ENCODE measurements around the gene SPAG9.

SPAG9 gene

DNA sequence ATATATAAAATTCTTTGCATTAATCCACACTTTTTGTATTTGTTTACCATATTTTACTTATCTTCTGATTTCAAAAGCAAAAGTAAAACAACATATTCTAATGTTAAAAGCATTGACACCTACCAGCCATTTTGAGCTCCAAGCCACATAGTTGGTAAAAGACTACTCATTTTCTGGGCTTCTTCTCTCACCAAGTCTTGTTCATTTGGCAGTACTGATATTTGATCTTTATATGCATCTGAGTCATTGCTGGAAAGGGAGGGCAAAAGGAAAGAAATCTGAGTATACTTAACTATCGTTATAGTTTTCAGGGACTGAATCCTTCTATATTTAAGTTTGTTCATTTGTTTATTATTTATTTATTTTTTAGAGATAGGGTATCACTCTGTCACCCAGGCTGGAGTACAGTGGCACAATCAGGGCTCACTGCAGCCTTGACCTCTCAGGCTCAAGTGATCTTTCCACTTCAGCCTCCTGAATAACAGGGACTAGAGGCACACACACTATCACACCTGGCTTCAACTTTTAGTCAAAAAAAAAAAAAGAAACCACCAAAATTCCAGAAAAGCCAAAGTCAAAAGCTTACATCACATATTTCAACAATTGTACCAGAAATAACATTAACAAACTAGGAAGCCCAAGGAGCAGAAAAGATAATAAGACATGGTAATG is 133.5 kb downstream of the SPAG9 start:
- DNase-seq (ENCODE audit: low read depth in 2 of 2), result no peak

DNA sequence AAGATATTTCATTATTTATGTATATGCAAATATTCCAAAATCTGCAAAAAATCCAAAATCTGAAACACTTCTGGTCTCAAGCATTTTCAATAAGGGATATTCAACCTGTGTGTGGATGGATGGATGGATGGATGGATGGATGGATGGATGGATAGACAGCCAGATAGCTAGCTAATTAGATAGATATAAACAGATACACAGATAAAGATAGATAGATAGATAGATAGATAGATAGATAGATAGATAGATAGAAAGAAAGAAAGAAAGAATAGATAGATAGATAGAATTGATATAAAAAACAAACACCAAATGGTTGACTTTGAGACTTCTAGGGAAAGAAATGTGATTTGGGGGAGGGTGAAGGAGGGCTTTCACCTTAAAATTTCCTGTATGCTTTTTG is 139.4 kb downstream of the SPAG9 start:
- DNase-seq (ENCODE audit: low read depth in 2 of 2), result no peak

DNA sequence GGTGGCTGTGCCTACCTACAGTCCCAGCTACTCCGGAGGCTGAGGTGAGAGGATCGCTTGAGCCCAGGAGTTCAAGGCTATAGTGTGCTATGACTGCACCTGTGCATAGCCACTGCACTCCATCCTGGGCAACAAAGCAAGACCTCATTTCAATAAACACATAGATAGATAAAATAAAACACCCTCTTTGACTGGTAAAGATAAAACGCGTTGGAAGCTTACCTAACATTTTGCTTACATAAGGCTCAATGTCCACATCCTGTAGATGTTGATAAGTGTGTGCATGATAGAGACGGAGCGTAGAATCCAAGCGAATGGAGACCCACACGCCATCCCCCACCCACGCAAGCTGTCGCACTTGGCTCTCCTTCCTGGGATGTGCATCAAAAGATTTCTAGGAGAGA is 141.1 kb downstream of the SPAG9 start:
- DNase-seq (ENCODE audit: low read depth in 2 of 2), result no peak

DNA sequence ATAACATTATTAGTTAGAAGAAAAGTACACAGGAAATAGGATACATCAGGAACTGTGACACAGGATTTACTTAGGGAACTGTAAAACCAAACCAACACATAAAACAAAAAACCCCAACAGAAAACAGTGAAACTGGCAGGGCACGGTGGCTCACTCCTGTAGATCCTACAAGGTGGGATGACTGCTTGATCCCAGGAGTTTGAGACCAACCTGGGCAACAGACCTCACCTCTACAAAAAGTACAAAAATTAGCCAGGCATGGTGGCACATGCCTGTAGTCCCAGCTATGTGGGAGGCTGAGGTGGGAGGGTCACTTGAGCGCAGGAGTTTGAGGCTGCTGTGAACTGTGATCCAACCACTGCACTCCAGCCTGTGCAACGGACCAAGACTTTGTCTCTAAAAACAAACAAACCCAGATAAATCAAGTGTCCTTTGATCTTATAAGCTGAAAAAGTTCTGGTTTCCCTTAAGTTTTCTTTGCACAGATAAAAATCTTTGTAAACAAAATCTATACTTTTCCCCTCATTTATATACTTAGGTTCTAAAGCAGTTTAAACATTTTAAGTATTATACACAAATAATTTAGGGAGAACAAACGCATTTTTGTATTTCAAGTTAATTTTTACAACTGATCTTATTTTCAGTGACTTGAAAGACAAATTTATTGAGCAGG is 143.0 kb downstream of the SPAG9 start:
- no peak for DNase-seq (ENCODE audit: low read depth in 2 of 2)

DNA sequence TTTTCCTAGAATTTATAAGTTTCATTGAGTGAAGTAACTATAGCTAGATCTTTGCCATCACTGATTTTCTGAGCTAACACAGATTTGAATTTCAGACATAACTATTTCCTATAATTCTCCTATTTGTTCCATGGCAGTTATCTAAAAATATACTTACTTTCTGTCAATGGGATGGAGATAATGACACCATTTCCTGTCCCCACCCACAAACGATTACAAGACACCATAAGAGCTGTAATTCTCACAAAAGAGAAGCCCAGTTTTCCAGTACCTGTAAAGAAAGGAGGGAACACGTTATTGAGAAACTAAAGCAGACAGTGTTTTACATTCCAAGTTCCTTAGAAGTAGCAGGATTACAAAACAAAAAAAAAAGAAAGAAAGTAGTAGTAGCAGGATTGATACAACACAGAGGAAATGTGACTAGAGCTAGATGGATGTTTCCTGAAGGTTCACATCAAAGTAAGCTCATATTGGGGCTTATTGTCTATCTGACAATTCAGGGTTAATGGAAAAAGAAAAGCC is 143.7 kb downstream of the SPAG9 start:
- no peak for DNase-seq (ENCODE audit: low read depth in 2 of 2)

DNA sequence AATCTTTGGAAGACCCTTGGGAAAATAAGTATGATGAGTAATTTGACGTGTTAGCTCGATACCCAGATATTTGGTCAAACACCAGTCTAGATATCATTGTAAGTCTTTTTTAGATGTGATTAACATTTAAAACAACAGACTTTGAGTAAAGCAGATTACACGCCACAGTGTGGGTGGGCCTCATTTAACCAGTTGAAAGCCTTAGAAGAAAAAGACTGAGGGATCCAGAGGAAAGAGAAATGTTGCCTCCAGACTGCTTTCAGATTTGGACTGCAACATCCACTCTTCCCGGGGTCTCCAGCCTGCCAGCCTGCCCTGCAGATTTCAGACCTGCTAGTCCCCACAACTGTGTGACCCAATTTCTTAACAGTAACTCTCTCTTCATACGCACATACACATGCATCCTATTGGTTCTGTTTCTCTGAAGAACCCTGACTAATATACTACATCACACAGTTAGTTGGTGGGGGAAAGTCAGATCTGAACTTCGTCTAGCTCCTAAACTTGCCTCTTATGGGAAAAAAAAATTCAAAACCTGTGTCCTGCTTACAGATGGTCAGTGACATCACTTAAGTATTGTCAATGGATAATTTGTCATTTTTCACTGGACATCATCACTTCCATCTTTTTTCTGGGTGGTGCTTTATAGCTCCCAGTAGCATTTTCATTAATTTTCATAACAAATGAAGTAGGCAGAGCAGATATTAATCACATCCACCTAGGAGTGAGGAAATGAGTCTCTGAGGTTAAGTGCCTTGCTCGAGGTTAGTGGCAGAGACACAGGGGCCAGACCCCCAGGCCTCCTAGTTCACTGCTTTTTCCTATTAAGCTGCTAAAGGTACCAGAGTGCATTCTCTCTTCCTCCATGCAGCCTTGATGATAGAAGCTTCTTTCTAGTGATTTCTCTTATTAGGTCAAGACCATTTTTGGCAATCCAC is 146.8 kb downstream of the SPAG9 start:
- no peak for DNase-seq (ENCODE audit: low read depth in 2 of 2)

- no peak for DNase-seq (ENCODE audit: low read depth in 2 of 2)
Observed at GRCh38 chr17:50972577-50972976, 148.1 kb downstream of the SPAG9 start.

DNA sequence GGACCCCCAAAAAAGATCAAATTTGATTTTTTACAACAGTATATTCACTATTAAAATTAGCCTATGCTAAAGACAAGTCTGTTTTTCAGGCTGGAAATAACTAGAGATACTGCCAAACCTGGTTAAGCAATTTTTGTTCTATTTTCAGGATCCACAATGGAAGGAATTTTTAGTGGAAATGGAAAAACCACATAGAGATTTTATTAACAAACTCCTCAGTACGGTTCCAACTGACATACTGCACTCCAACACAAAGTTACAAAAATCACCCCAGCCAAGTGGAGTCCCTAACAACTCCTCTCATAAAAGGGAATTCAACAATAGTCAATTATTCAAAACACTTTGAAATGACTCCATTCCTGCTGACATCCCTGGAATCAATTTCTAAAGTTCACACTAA is 152.9 kb downstream of the SPAG9 start:
- peak in 1 of 2 experiments; percentile 12 for DNase-seq (ENCODE audit: low read depth in 2 of 2)

GRCh38 chr17:50966163-50966666 is 154.5 kb downstream of the SPAG9 start:
- DNase-seq (ENCODE audit: low read depth in 2 of 2), result no peak

DNA sequence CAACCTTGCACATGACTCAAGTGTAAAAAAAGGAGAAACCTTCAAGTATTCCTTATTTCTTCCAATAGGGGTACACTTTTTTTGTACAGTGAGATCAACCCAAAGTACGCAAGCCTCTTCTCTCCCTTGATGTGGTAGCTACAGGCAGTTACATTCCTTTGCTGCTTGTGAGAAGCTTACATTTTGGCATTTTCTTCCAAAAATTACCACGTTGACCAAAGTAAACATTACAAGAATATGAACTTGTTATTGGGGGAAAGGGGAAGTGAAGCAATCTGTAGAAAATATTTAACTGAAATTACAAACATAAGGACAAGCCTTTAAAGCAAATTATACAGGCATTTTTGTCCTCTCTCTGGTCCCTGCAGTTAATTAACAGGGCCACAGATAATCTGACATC is 157.5 kb downstream of the SPAG9 start:
- no peak for DNase-seq (ENCODE audit: low read depth in 2 of 2)

GRCh38 chr17:50961282-50962220 is 159.1 kb downstream of the SPAG9 start:
- no peak for DNase-seq (ENCODE audit: low read depth in 2 of 2)

DNA sequence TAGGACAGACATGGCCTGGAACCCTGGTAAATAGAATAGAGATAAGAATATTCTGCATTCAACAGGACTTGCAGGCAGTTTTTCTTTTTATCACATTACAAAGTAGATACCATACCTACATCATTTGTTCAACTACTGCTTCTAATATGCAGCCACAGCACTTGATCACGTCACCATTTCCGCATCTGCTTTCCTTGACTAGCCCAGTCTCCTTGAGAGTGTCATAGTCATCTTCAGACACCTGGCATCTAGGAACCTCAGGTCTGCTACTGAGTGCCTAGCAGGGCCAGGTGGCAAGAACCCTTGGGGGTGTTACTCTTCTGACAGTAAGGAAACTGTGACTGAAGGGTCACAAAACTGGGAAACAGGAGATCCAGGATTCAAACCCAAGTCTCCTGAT is 161.3 kb downstream of the SPAG9 start:
- DNase-seq (ENCODE audit: low read depth in 2 of 2), result no peak

- DNase-seq (ENCODE audit: low read depth in 2 of 2), result no peak
Observed at GRCh38 chr17:50957600-50958575, 162.8 kb downstream of the SPAG9 start.

- no peak for DNase-seq (ENCODE audit: low read depth in 2 of 2)
Observed at GRCh38 chr17:50956750-50957523, 163.7 kb downstream of the SPAG9 start.

DNA sequence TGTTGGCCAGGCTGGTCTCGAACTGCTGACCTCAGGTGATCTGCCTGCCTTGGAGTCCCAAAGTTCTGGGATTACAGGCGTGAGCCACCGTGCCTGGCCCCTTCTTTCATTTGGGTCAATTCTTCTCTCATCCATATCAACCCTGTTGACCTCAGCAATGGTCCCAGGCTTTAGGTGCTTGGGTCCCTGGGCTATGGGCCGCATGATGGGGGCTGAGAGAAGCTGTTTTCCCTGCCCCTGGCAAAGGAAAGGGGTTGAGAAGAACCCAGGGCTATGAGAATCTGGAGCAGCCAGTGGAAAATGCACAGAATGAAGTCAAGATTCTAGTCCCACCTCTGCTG is 164.3 kb downstream of the SPAG9 start:
- DNase-seq (ENCODE audit: low read depth in 2 of 2), result no peak

DNA sequence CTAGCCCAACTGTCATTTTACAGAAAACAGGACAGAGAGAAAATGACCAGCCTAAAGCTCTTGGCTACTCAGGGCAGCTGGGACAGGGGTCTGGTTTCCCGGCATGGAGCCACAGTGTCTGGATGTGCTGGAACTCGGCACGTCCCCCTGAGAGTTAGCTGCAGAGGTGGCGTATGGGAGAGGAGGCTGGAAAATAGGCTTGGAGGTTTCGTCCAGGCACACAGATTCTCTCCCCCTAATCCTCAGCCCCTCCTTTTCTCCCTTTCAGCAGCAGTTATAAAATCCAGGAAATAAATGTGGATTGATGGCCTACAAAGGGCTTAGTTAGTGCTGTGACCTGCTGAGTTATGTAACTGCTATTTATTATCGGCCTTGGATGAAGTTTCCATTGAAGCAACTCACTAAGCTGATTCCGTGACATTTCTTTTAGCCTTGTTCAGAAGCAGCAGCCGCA is 165.0 kb downstream of the SPAG9 start:
- no peak for DNase-seq (ENCODE audit: low read depth in 2 of 2)

DNA sequence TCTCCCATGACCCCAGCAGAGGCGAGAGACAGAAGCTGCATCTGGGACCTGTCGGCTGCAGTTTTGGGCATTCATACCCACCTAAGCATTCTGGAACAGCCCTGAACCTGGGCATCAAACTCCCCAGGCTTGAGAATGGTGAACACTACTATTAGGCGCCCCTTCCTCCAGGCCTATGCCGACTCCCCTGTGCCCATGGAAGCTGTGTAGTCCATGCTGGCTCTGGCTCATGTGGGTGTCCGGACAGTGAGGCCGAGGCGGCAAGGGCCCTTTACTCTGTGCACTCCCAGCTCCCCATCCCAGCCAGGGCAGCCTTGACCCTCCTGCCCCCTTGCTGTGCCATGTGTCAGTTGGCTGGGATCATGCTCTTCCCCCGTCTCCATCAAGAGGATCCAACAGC is 165.5 kb downstream of the SPAG9 start:
- DNase-seq (ENCODE audit: low read depth in 2 of 2), result no peak

DNA sequence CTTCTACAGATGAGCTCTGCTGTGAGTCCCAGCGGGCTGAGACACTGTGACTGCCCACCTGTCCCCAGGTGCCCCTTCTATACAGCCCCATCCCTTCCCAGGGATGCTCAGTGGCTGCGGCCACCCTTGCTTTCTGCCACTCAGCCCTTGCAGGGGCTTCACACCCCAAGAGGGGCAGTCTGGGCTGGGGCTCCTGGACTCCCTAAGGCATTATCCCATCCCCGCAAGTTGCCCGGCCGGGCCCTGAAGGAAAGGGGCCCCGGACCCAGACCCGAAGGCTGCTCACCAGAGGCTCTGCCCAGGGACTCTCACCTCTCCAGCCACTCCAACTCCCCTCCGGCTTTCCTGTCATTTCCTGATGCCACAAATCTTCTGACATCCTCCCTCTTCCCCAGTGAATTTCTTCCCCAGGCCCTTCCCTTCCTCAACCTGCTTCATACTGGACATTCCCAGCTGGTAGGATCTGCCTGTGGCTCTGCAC is 166.0 kb downstream of the SPAG9 start:
- no peak for DNase-seq (ENCODE audit: low read depth in 2 of 2)

Measured in fibroblast of skin of left quadriceps (primary cell).